Endothelial cell (in vitro differentiated cells): Measurements from ENCODE around the gene SFRP2. TPM values are rescaled to one million over a fixed set of nuclear protein-coding genes. Genes with fewer than 3 reads are reported as not detected.

Experiments
- DNase-seq: peaks from one replicate; pipeline ENCODE4 v3.0.0; 2021; ENCODE audit warnings: low spot score
- H3K27ac Mint-ChIP-seq: one replicate; pipeline ENCODE4 v1.8.0; 2021; ENCODE audit warnings: mixed read lengths, inconsistent platforms; ENCODE audit not compliant: unreplicated experiment
- H3K27me3 Mint-ChIP-seq: one replicate; pipeline ENCODE4 v1.8.0; 2021; ENCODE audit warnings: mild to moderate bottlenecking, moderate library complexity, mixed read lengths, inconsistent platforms; ENCODE audit not compliant: unreplicated experiment
- H3K36me3 Mint-ChIP-seq: one replicate; pipeline ENCODE4 v1.8.0; 2021; ENCODE audit warnings: mild to moderate bottlenecking, low read depth, mixed read lengths, inconsistent platforms; ENCODE audit not compliant: unreplicated experiment
- H3K4me1 Mint-ChIP-seq: one replicate; pipeline ENCODE4 v1.8.0; 2021; ENCODE audit warnings: mild to moderate bottlenecking, mixed read lengths, inconsistent platforms; ENCODE audit not compliant: unreplicated experiment
- H3K4me3 Mint-ChIP-seq: one replicate; pipeline ENCODE4 v1.8.0; 2021; ENCODE audit warnings: mild to moderate bottlenecking, mixed read lengths, inconsistent platforms; ENCODE audit not compliant: unreplicated experiment
- H3K9me3 Mint-ChIP-seq: one replicate; pipeline ENCODE4 v1.8.0; 2021; ENCODE audit warnings: mixed read lengths, inconsistent platforms; ENCODE audit not compliant: unreplicated experiment
- CTCF ChIP-seq: fragments of 200-600 bp; sonication (generic); IDR thresholded peaks from one replicate; pipeline ENCODE4 v1.5.0; 2021; ENCODE audit warnings: antibody characterized with exemption; ENCODE audit not compliant: unreplicated experiment
- total RNA-seq: library from RNA; stranded (reverse); fragmentation: NEBNext Ultra II Directional; extraction: Animal tissue kit (Norgen Biotek cat#: 25700); gene quantifications from one replicate; pipeline ENCODE4 v1.2.1, GENCODE V29; 2021; ENCODE audit not compliant: unreplicated experiment

SFRP2 gene
- total RNA-seq, 1 donor from 2014 or later = 4.1 TPM

GRCh38 chr4:153781280-153781679 lies 7.6 kb downstream of the SFRP2 start:
- Mint-ChIP-seq H3K27me3 (no peaks in the 10 kb centered on the region), H3K36me3 (no peaks in the 10 kb centered on the region), H3K9me3 (no peaks in the 10 kb centered on the region), H3K4me3 (no peak overlapping the region), H3K27ac (no peak overlapping the region), H3K4me1 (peaks cover 10% of the 10 kb centered on the region)
- no peak for DNase-seq
- TF ChIP-seq CTCF = no peak

GRCh38 chr4:153780876-153781275 lies 8.0 kb downstream of the SFRP2 start:
- H3K4me3 Mint-ChIP-seq = no peak overlapping the region
- peaks cover 10% of the 10 kb centered on the region for H3K4me1 Mint-ChIP-seq
- no peaks in the 10 kb centered on the region for H3K36me3 Mint-ChIP-seq
- H3K27me3 Mint-ChIP-seq = no peaks in the 10 kb centered on the region
- no peak overlapping the region for H3K27ac Mint-ChIP-seq
- H3K9me3 Mint-ChIP-seq = no peaks in the 10 kb centered on the region
- no peak for TF ChIP-seq CTCF
- DNase-seq = no peak

GRCh38 chr4:153780221-153780620 lies 8.7 kb downstream of the SFRP2 start:
- Mint-ChIP-seq H3K36me3 (no peaks in the 10 kb centered on the region), H3K4me1 (peaks cover 10% of the 10 kb centered on the region), H3K9me3 (no peaks in the 10 kb centered on the region), H3K27me3 (no peaks in the 10 kb centered on the region), H3K27ac (no peak overlapping the region), H3K4me3 (no peak overlapping the region)
- no peak for TF ChIP-seq CTCF
- no peak for DNase-seq

GRCh38 chr4:153778383-153778782 lies 10.5 kb downstream of the SFRP2 start:
- H3K27ac Mint-ChIP-seq = no peak overlapping the region
- no peaks in the 10 kb centered on the region for H3K36me3 Mint-ChIP-seq
- H3K9me3 Mint-ChIP-seq = no peaks in the 10 kb centered on the region
- no peak for TF ChIP-seq CTCF
- no peak overlapping the region for H3K4me3 Mint-ChIP-seq
- H3K27me3 Mint-ChIP-seq = no peaks in the 10 kb centered on the region
- DNase-seq = no peak
- H3K4me1 Mint-ChIP-seq = peaks cover 19% of the 10 kb centered on the region

- H3K27ac Mint-ChIP-seq = no peak overlapping the region
- no peak for DNase-seq
- no peaks in the 10 kb centered on the region for H3K27me3 Mint-ChIP-seq
- H3K4me1 Mint-ChIP-seq = peaks cover 22% of the 10 kb centered on the region
- H3K4me3 Mint-ChIP-seq = no peak overlapping the region
- no peaks in the 10 kb centered on the region for H3K9me3 Mint-ChIP-seq
- no peaks in the 10 kb centered on the region for H3K36me3 Mint-ChIP-seq
- TF ChIP-seq CTCF = no peak
Measured at GRCh38 chr4:153777421-153777820, 11.5 kb downstream of the SFRP2 start.
